Muscle of back (tissue), 11 donors: Measurements from ENCODE around the gene GLI3. TPM values are rescaled to one million over a fixed set of nuclear protein-coding genes. Genes with fewer than 3 reads are reported as not detected.

Experiments used
- DNase-seq, 3 donors: peaks; one replicate each; pipeline versions ENCODE4 v3.0.0 to v3.0.0-alpha.2; 2013
- polyA plus RNA-seq, 10 donors: library from polyadenylated mRNA; unstranded; fragments of 120-200 nt; gene quantifications; one replicate each; pipeline ENCODE4 v1.2.1, GENCODE V29; 2013; ENCODE audit not compliant: insufficient read length in 10 of 10

GLI3 gene
- polyA plus RNA-seq, 10 donors, result 12.5 to 31.8 (median 15.0) TPM

- DNase-seq, result peak; percentile 67 to 85 (median 69)
Measured at GRCh38 chr7:42107484-42108240, 129.3 kb downstream of the GLI3 start.

- no peak for DNase-seq
Measured at GRCh38 chr7:42106562-42106961, 130.4 kb downstream of the GLI3 start.

- peak in 1 of 3 donors; percentile 67 for DNase-seq
Measured at GRCh38 chr7:42105554-42106358, 131.3 kb downstream of the GLI3 start.

- DNase-seq, result peak in 1 of 3 donors; percentile 45
Measured at GRCh38 chr7:42104694-42105093, 132.3 kb downstream of the GLI3 start.

- DNase-seq, result no peak
Measured at GRCh38 chr7:42104231-42104630, 132.8 kb downstream of the GLI3 start.

GRCh38 chr7:42103456-42103855, 133.6 kb downstream of the GLI3 start:
- no peak for DNase-seq

GRCh38 chr7:42103020-42103419, 134.0 kb downstream of the GLI3 start:
- no peak for DNase-seq

GRCh38 chr7:42102301-42102700, 134.7 kb downstream of the GLI3 start:
- DNase-seq, result no peak

- DNase-seq, result no peak
Measured at GRCh38 chr7:42100156-42100508, 136.9 kb downstream of the GLI3 start.

GRCh38 chr7:42099470-42100155, 137.4 kb downstream of the GLI3 start:
- DNase-seq, result no peak

GRCh38 chr7:42099066-42099465, 137.9 kb downstream of the GLI3 start:
- no peak for DNase-seq

GRCh38 chr7:42097752-42098151, 139.3 kb downstream of the GLI3 start:
- peak in 2 of 3 donors; percentile 52 to 70 for DNase-seq

GRCh38 chr7:42096681-42097561, 140.1 kb downstream of the GLI3 start:
- peak; percentile 62 to 88 (median 62) for DNase-seq

GRCh38 chr7:42096268-42096667, 140.7 kb downstream of the GLI3 start:
- DNase-seq, result peak in 1 of 3 donors; percentile 40

- no peak for DNase-seq
Measured at GRCh38 chr7:42095791-42096190, 141.2 kb downstream of the GLI3 start.

- DNase-seq, result no peak
Measured at GRCh38 chr7:42093349-42093905, 143.6 kb downstream of the GLI3 start.

- peak in 1 of 3 donors; percentile 67 for DNase-seq
Measured at GRCh38 chr7:42091461-42092291, 145.3 kb downstream of the GLI3 start.

- no peak for DNase-seq
Measured at GRCh38 chr7:42090806-42091205, 146.2 kb downstream of the GLI3 start.

- DNase-seq, result no peak
Measured at GRCh38 chr7:42090056-42090455, 147.0 kb downstream of the GLI3 start.

GRCh38 chr7:42087616-42088015, 149.4 kb downstream of the GLI3 start:
- no peak for DNase-seq
